GM19395 (cell line): ENCODE data around the gene MYO9B.
"Not testable (repeated sequence)": the region's sequence is repeated elsewhere in the genome, so short reads cannot be mapped to it uniquely, and the experiment has no call there.

Experiments
- ATAC-seq: cut with Tn5 transposase; IDR thresholded peaks from one replicate; pipeline ENCODE4 v1.9.1; 2021; ENCODE audit warnings: mild to moderate bottlenecking, moderate library complexity; ENCODE audit not compliant: unreplicated experiment

MYO9B gene

DNA sequence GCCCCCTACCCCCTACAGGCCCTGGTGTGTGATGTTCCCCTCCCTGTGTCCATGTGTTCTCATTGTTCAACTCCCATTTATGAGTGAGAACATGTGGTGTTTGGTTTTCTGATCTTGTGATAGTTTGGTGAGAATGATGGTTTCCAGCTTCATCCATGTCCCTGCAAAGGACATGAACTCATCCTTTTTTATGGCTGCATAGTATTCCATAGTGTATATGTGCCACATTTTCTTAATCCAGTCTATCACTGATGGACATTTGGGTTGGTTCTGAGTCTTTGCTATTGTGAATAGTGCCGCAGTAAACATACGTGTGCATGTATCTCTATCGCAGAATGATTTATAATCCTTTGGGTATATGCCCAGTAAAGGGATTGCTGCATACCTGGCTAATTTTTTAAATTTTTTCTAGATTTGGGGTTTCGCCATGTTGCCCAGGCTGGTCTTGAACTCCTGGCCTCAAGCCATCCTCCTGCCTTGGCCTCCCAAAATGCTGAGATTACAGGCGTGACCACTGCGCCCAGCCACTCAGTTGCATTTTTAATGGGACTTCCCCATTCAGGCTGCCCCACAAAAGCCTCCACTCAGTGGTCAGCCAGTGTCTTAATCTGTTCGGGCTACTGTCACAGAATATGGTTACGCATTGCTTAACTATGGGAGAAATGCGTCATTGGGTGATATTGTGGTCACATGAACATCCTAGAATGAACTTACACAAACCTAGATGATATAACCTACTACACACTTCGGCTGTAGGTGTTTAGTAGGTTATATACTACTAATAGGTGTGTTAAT is 62.7 kb downstream of the MYO9B start:
- not testable (repeated sequence) for ATAC-seq

- ATAC-seq, result no peak
Observed at GRCh38 chr19:17138937-17139598, 63.5 kb downstream of the MYO9B start.

- not testable (repeated sequence) for ATAC-seq
Observed at GRCh38 chr19:17144771-17145170, 69.2 kb downstream of the MYO9B start.

DNA sequence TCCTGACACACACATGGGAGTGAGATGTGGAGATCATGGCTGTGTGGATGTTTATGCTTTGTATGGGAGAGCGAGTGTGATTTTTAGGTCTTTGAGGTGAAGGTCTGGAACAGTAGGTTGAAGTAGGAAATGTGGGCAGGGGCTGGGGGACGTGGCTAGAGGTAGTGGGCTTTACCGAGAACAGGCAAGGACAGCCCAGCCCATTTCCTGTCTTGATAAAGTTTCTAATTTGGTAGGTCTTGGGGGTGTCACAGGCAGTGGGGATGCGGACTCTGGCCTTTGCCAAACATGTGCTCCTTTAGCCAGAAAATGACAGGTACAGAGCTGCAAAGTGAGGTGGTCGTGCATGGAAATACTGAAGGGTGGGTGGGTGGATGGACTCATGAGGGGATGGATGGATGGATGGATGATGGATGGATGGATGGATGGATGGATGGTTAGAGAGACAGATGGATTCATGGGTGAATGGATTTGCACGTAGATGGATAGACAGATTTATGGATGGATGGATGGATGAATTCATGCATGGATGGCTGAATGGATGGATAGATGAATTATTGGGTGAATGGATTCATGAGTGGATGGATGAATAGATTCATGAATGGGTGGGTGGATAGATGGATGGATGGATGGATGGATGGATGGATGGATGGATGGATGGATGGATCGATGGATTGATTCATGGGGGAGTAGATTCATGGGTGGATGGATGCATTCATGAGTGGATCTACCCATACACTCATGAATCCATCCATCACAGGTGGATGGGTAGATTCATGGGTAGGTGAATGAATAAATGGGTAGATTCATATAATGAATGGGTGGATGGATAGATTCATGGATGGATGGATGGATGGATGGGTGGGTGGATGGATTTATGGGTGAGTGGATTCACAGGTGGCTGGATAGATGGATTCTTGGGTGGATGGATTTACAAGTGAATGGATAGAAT is 70.2 kb downstream of the MYO9B start:
- no peak for ATAC-seq

- ATAC-seq, result no peak
Observed at GRCh38 chr19:17148130-17148529, 72.6 kb downstream of the MYO9B start.

DNA sequence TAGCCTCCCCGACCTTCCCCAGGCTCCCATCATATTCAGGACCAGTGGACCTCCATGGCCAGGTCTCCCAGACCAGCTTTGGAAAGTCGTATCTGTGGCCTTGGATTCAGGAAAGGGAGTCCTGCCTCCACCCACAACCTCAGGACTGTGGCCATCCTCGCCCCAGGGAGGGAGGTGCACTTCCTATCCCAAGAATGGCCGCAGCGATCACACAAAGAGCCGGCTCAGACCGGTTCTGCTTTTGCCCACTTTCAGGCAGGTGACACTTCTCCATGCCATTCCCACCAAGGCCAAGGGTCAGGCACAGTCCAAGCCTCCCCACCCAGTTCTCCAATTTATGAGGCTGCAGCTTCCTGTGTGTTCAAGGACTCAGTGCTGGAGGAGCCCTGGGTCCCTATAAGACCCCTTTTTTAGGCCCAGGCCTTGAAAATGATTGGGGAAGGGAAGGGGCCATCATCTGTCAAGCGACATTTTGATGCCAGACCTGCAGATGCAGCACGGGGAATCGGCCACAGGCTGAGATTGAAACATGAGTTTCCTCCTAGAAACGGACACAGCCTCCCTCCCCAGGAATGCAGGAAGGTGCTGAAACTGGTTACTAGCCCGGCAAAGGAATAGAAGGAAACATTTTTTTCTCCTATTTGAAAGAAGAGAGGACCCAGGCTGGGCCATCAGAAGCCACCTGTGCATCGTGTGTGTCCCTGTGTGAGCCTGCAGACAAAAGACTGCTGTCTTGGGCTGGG is 74.0 kb downstream of the MYO9B start:
- no peak for ATAC-seq

- ATAC-seq, result no peak
Observed at GRCh38 chr19:17153996-17154395, 78.4 kb downstream of the MYO9B start.

- ATAC-seq, result no peak
Observed at GRCh38 chr19:17155251-17155650, 79.7 kb downstream of the MYO9B start.

GRCh38 chr19:17156296-17156946 is 80.8 kb downstream of the MYO9B start:
- no peak for ATAC-seq

GRCh38 chr19:17156947-17157302 is 81.3 kb downstream of the MYO9B start:
- ATAC-seq, result no peak

GRCh38 chr19:17158584-17158983 is 83.0 kb downstream of the MYO9B start:
- ATAC-seq, result no peak

DNA sequence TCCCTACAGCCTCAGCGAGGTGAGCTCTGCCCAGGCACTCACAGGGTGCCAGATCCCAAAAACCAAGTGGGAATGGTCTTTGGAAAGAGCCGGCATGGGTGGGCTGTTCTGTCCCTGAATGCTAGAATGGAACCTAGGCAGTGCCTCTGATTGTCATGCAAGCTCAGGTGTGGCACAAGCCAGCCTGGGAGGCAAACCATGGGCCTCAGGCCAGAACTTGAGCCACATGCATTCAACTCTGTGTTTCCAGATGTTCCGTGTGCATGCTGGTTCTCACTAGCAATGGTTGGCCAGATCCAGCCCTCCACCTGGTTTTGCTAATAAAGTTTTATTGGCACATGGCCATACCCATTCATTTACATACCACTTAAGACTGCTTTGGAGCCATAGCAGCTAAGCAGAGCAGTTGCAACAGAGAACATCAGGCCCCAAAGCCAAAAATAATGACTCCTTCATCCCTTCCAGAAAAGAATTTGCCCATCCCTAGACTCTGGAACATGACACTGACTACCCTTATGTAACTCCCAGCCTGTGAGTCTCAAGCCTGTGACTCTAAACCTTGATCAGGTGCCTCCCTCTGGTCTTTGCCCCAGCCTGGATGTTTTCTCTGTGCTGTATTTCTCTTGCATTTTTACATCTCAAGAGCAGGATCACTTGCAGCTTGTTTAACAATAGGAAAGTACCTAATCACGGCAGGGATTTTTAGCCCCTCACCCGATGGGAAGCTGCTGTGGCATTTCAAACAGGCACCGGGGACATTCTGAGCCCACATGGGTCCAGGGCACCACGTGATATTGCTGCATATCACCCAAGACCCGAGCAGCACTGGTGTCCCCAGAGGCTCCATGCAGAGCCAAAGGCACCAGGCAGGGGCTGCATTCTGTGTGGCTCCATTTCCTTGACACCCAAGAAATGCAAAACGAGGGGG is 84.2 kb downstream of the MYO9B start:
- no peak for ATAC-seq

- no peak for ATAC-seq
Observed at GRCh38 chr19:17160908-17161307, 85.3 kb downstream of the MYO9B start.

DNA sequence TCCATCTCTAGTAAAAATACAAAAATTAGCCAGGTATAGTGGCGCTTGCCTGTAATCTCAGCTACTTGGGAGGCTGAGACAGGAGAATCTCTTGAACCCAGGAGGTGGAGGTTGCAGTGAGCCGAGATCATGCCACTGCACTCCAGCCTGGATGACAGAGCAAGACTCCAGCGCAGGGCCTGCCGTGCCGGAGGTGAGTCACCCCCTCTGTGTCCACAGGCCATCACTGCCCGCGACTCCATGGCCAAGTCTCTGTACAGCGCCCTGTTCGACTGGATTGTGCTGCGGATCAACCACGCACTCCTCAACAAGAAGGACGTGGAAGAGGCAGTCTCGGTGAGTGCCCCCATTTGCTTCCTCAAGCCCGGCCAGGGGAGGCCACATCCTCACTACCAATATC is 86.6 kb downstream of the MYO9B start:
- ATAC-seq, result not testable (repeated sequence)

DNA sequence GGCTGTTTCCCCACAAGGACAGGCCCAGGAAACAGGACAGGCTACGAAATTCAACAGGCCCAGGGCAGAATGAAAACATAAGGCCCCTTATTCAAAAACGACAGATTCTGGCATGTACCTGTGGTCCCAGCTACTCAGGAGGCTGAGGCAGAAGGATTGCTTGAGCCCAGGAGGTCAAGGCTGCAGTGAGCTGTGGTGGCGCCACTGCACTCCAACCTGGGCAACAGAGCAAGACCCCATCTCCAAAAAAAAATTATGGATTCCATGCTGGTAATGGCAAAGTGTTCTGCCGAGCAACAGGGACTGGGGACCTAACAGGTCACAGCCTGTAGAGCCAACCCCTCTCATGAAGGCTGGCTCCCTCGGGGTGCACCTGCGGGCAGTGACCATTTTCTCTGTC is 87.0 kb downstream of the MYO9B start:
- ATAC-seq, result no peak

- no peak for ATAC-seq
Observed at GRCh38 chr19:17163652-17164051, 88.1 kb downstream of the MYO9B start.

DNA sequence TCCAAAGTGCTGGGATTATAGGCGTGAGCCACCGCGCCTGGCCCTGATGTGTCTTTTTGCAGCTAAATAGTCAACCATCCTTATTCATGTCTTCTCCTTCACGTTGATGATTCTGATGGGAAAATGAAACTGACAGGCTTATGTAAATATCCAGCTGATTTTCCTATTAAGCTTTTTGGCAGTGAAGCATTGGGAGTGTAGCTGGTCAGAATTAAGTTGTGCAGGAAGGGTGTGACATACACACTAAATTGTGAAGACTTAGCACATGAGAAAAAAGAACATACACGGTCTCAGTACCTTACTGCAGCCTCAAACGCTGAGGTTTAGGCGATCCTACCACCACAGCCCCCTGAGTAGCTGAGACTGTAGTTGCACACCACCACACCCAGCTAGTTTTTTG is 89.1 kb downstream of the MYO9B start:
- ATAC-seq, result no peak

DNA sequence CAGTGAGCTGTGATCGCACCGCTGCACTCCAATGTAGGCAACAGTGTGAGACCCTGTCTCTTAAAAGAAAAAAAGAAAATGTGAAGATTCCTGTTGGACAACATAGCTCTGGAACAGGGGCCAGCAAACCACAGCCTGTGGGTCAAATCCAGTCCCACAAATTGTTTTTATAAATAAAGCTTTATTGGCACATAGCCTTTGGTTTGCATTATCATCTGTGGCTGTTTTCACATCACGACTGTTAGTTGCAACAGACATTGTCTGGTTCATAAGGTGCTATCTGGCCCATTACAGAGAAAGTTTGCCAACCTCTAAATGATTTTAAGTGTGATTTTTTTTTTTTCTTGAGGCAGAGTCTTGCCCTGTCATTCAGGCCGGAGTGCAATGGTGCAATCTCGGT is 90.1 kb downstream of the MYO9B start:
- no peak for ATAC-seq
